Measurements from ENCODE around the gene ABR. TPM values are rescaled to one million over a fixed set of nuclear protein-coding genes. Genes with fewer than 3 reads are reported as not detected.

Gene ABR
- total RNA-seq, 1 experiment from 2014 or later, result 35.4 TPM

- no peak for ATAC-seq
- H3K4me2 ChIP-seq (ENCODE audit: low read length), result no peak overlapping the region
These were observed 13.5 kb downstream of the ABR start for GRCh38 chr17:1166276-1166675.

GRCh38 chr17:1165836-1166235 lies 13.9 kb downstream of the ABR start:
- no peak for DNase-seq
- BruUV-seq (replicated peaks), result no TSS peak
- intact Hi-C loops (cut with micrococcal nuclease), result no loop called here
- H3F3A ChIP-seq (ENCODE audit: low read length, unreplicated experiment), result no peaks in the 10 kb centered on the region
- no peaks in the 10 kb centered on the region for H3K79me2 ChIP-seq (ENCODE audit: low read length)
- no peaks in the 10 kb centered on the region for H3K27me3 ChIP-seq (ENCODE audit: low read length)
- no peaks in the 10 kb centered on the region for H3K4me1 ChIP-seq (ENCODE audit: insufficient read depth, low read length)
- no peak for ATAC-seq
- no peak for TF ChIP-seq EZH2 (IDR thresholded peaks at IDR 0.05; ENCODE audit: low read length, unreplicated experiment)
- TF ChIP-seq EZH2phosphoT487 (IDR thresholded peaks at IDR 0.05; ENCODE audit: borderline replicate concordance, low read length), result no peak
- CTCF ChIA-PET, result no interaction called here
- H2AFZ ChIP-seq (ENCODE audit: low read length), result no peak overlapping the region
- no peak overlapping the region for H3K4me2 ChIP-seq (ENCODE audit: low read length)
- no peak overlapping the region for H3K9ac ChIP-seq (ENCODE audit: low read length)
- no peaks in the 10 kb centered on the region for H4K20me1 ChIP-seq (ENCODE audit: low read length)
- H3K4me3 ChIP-seq (ENCODE audit: low read length), result no peak overlapping the region
- H3K9me2 ChIP-seq (replicated peaks; ENCODE audit: low read length), result no peaks in the 10 kb centered on the region
- no peaks in the 10 kb centered on the region for H3K9me3 ChIP-seq (ENCODE audit: low read length)
- no peak overlapping the region for H3K27ac ChIP-seq (ENCODE audit: low read length)
- no peaks in the 10 kb centered on the region for H3K36me3 ChIP-seq (ENCODE audit: low read depth, low read length)
- POLR2A ChIA-PET (ENCODE audit: unreplicated experiment), result no interaction called here

More at GRCh38 chr17:1166276-1166675, 13.5 kb downstream of the ABR start:
- Histone ChIP-seq H3K9ac (ENCODE audit: low read length) (no peak overlapping the region), H3K4me1 (ENCODE audit: insufficient read depth, low read length) (no peaks in the 10 kb centered on the region), H3F3A (ENCODE audit: low read length, unreplicated experiment) (no peaks in the 10 kb centered on the region), H3K27ac (ENCODE audit: low read length) (no peak overlapping the region), H4K20me1 (ENCODE audit: low read length) (no peaks in the 10 kb centered on the region), H3K36me3 (ENCODE audit: low read depth, low read length) (no peaks in the 10 kb centered on the region), H3K9me3 (ENCODE audit: low read length) (no peaks in the 10 kb centered on the region), H2AFZ (ENCODE audit: low read length) (no peak overlapping the region), H3K9me2 (replicated peaks; ENCODE audit: low read length) (no peaks in the 10 kb centered on the region), H3K4me3 (ENCODE audit: low read length) (no peak overlapping the region), H3K79me2 (ENCODE audit: low read length) (no peaks in the 10 kb centered on the region), H3K27me3 (ENCODE audit: low read length) (no peaks in the 10 kb centered on the region)
- no peak for DNase-seq
- TF ChIP-seq CTCF (conservative IDR thresholded peaks at IDR 0.05; ENCODE audit: low read depth, low read length) (no peak), EZH2 (IDR thresholded peaks at IDR 0.05; ENCODE audit: low read length, unreplicated experiment) (no peak)
- BruUV-seq (replicated peaks), result no TSS peak
- ChIA-PET CTCF (no interaction called here), POLR2A (ENCODE audit: unreplicated experiment) (no interaction called here)
- intact Hi-C loops (cut with micrococcal nuclease), result no loop called here

GRCh38 chr17:1164935-1165556 lies 14.7 kb downstream of the ABR start:
- no peak overlapping the region for H3K9ac ChIP-seq (ENCODE audit: low read length)
- POLR2A ChIA-PET (ENCODE audit: unreplicated experiment), result no interaction called here
- no peak for ATAC-seq

More at GRCh38 chr17:1164935-1165556, 14.7 kb downstream of the ABR start:
- Histone ChIP-seq H3K4me1 (ENCODE audit: insufficient read depth, low read length) (no peaks in the 10 kb centered on the region), H3K36me3 (ENCODE audit: low read depth, low read length) (no peaks in the 10 kb centered on the region), H3K27ac (ENCODE audit: low read length) (no peak overlapping the region), H3F3A (ENCODE audit: low read length, unreplicated experiment) (no peaks in the 10 kb centered on the region), H4K20me1 (ENCODE audit: low read length) (no peaks in the 10 kb centered on the region), H3K9me3 (ENCODE audit: low read length) (no peaks in the 10 kb centered on the region), H3K79me2 (ENCODE audit: low read length) (no peaks in the 10 kb centered on the region), H3K4me2 (ENCODE audit: low read length) (no peak overlapping the region), H3K27me3 (ENCODE audit: low read length) (no peaks in the 10 kb centered on the region), H3K9me2 (replicated peaks; ENCODE audit: low read length) (no peaks in the 10 kb centered on the region), H3K4me3 (ENCODE audit: low read length) (no peak overlapping the region), H2AFZ (ENCODE audit: low read length) (no peak overlapping the region)
- no TSS peak for BruUV-seq (replicated peaks)
- TF ChIP-seq CTCF (conservative IDR thresholded peaks at IDR 0.05; ENCODE audit: low read depth, low read length) (no peak), EZH2phosphoT487 (IDR thresholded peaks at IDR 0.05; ENCODE audit: borderline replicate concordance, low read length) (no peak), EZH2 (IDR thresholded peaks at IDR 0.05; ENCODE audit: low read length, unreplicated experiment) (no peak)
- DNase-seq, result no peak
- intact Hi-C loops (cut with micrococcal nuclease), result no loop called here
- CTCF ChIA-PET, result no interaction called here
